ENCODE data around the gene SIVA1. TPM values are rescaled to one million over a fixed set of nuclear protein-coding genes. Genes with fewer than 3 reads are reported as not detected.

Gene SIVA1
- total and polyA plus RNA-seq, 7 experiments from 2014 or later: 61.4 to 276 (median 91.6) TPM

- Mint-ChIP-seq H3K27me3 (no peaks in the 10 kb centered on the region), H3K27ac (no peak overlapping the region), H3K4me1 (peaks cover 10 to 24% (median 13%) of the 10 kb centered on the region in 7 donors), H3K4me3 (no peak overlapping the region), H3K36me3 (peaks cover 0 to 2% (median 0%) of the 10 kb centered on the region in 5 donors), H3K9me3 (peaks cover 0 to 5% (median 0%) of the 10 kb centered on the region in 11 donors)
- no peak for DNase-seq
- CTCF ChIA-PET: interaction anchor here (1.2 kb wide), 1 partner anchor 21 kb away, joined by 3 read pairs; no protein-coding TSS in a partner anchor
- Histone ChIP-seq H3K4me1 (ENCODE audit: control insufficient read depth in 2 of 2, insufficient read depth in 2 of 2, low read length in 2 of 2) (peaks cover 13 to 18% of the 10 kb centered on the region in 2 donors), H3K27me3 (ENCODE audit: control insufficient read depth in 2 of 2, insufficient read depth in 2 of 2, low read length in 2 of 2) (no peaks in the 10 kb centered on the region), H3K36me3 (ENCODE audit: control insufficient read depth in 2 of 3, insufficient read depth in 3 of 3, low read length in 3 of 3) (no peaks in the 10 kb centered on the region), H3K9me3 (ENCODE audit: control insufficient read depth in 2 of 3, low read length in 3 of 3) (no peaks in the 10 kb centered on the region), H3K27ac (ENCODE audit: low read depth, low read length) (no peak overlapping the region), H3K4me3 (ENCODE audit: low read length) (no peak overlapping the region)
- POLR2A ChIA-PET: interaction anchor here (0.7 kb wide), 1 partner anchor 14 kb away, joined by 3 read pairs; no protein-coding TSS in a partner anchor
- no peak for ATAC-seq
- intact Hi-C loops (cut with micrococcal nuclease): no loop called here
Measured at GRCh38 chr14:104804481-104805325, 51.8 kb downstream of the SIVA1 start.

- H3K36me3 Mint-ChIP-seq: peaks cover 0 to 2% (median 0%) of the 10 kb centered on the region in 5 donors
- intact Hi-C loops (cut with micrococcal nuclease): no loop called here
- H3K4me3 Mint-ChIP-seq: no peak overlapping the region
- H3K4me1 ChIP-seq (ENCODE audit: control insufficient read depth in 2 of 2, insufficient read depth in 2 of 2, low read length in 2 of 2): peaks cover 12 to 13% of the 10 kb centered on the region in 2 donors
- CTCF ChIA-PET: no interaction called here
- H3K9me3 ChIP-seq (ENCODE audit: control insufficient read depth in 2 of 3, low read length in 3 of 3): no peaks in the 10 kb centered on the region
- H3K4me3 ChIP-seq (ENCODE audit: low read length): no peak overlapping the region
- H3K27ac ChIP-seq (ENCODE audit: low read depth, low read length): no peak overlapping the region
- H3K27me3 ChIP-seq (ENCODE audit: control insufficient read depth in 2 of 2, insufficient read depth in 2 of 2, low read length in 2 of 2): no peaks in the 10 kb centered on the region
- ATAC-seq (no peak), DNase-seq (no peak)
- no peaks in the 10 kb centered on the region for H3K36me3 ChIP-seq (ENCODE audit: control insufficient read depth in 2 of 3, insufficient read depth in 3 of 3, low read length in 3 of 3)
- H3K9me3 Mint-ChIP-seq: peaks cover 0 to 5% (median 0%) of the 10 kb centered on the region in 11 donors
- H3K4me1 Mint-ChIP-seq: peaks cover 7 to 22% (median 10%) of the 10 kb centered on the region in 7 donors
- POLR2A ChIA-PET: no interaction called here
- H3K27me3 Mint-ChIP-seq: no peaks in the 10 kb centered on the region
- H3K27ac Mint-ChIP-seq: no peak overlapping the region
Measured at GRCh38 chr14:104805326-104805678, 52.4 kb downstream of the SIVA1 start.

- peak overlapping the region in 1 of 10 donors; percentile 22 for H3K4me3 Mint-ChIP-seq
- H3K27me3 ChIP-seq (ENCODE audit: control insufficient read depth in 2 of 2, insufficient read depth in 2 of 2, low read length in 2 of 2): no peaks in the 10 kb centered on the region
- H3K27me3 Mint-ChIP-seq: no peaks in the 10 kb centered on the region
- DNase-seq: no peak
- peaks cover 7 to 22% (median 10%) of the 10 kb centered on the region in 7 donors for H3K4me1 Mint-ChIP-seq
- peaks cover 12 to 13% of the 10 kb centered on the region in 2 donors for H3K4me1 ChIP-seq (ENCODE audit: control insufficient read depth in 2 of 2, insufficient read depth in 2 of 2, low read length in 2 of 2)
- no peaks in the 10 kb centered on the region for H3K9me3 ChIP-seq (ENCODE audit: control insufficient read depth in 2 of 3, low read length in 3 of 3)
- H3K9me3 Mint-ChIP-seq: peaks cover 0 to 5% (median 0%) of the 10 kb centered on the region in 11 donors
- intact Hi-C loops (cut with micrococcal nuclease): no loop called here
- H3K36me3 Mint-ChIP-seq: peaks cover 0 to 2% (median 0%) of the 10 kb centered on the region in 5 donors
- CTCF ChIA-PET: no interaction called here
- H3K27ac ChIP-seq (ENCODE audit: low read depth, low read length): no peak overlapping the region
- no peak for ATAC-seq
- POLR2A ChIA-PET: no interaction called here
- H3K27ac Mint-ChIP-seq: peak overlapping the region in 3 of 9 donors; percentile 39 to 61 (median 43)
- no peak overlapping the region for H3K4me3 ChIP-seq (ENCODE audit: low read length)
- no peaks in the 10 kb centered on the region for H3K36me3 ChIP-seq (ENCODE audit: control insufficient read depth in 2 of 3, insufficient read depth in 3 of 3, low read length in 3 of 3)
Measured at GRCh38 chr14:104805941-104806624, 53.1 kb downstream of the SIVA1 start.

GRCh38 chr14:104806625-104807465 lies 53.9 kb downstream of the SIVA1 start:
- Mint-ChIP-seq H3K36me3 (peaks cover 0 to 2% (median 0%) of the 10 kb centered on the region in 5 donors), H3K4me3 (peak overlapping the region in 1 of 10 donors; percentile 22), H3K4me1 (peaks cover 6 to 22% (median 7%) of the 10 kb centered on the region in 7 donors), H3K27ac (peak overlapping the region in 3 of 9 donors; percentile 43 to 70 (median 61)), H3K27me3 (no peaks in the 10 kb centered on the region), H3K9me3 (peaks cover 0 to 5% (median 0%) of the 10 kb centered on the region in 11 donors)
- Histone ChIP-seq H3K27me3 (ENCODE audit: control insufficient read depth in 2 of 2, insufficient read depth in 2 of 2, low read length in 2 of 2) (no peaks in the 10 kb centered on the region), H3K36me3 (ENCODE audit: control insufficient read depth in 2 of 3, insufficient read depth in 3 of 3, low read length in 3 of 3) (no peaks in the 10 kb centered on the region), H3K4me3 (ENCODE audit: low read length) (no peak overlapping the region), H3K4me1 (ENCODE audit: control insufficient read depth in 2 of 2, insufficient read depth in 2 of 2, low read length in 2 of 2) (peaks cover 5 to 8% of the 10 kb centered on the region in 2 donors), H3K9me3 (ENCODE audit: control insufficient read depth in 2 of 3, low read length in 3 of 3) (no peaks in the 10 kb centered on the region), H3K27ac (ENCODE audit: low read depth, low read length) (no peak overlapping the region)
- ChIA-PET CTCF (no interaction called here), POLR2A (no interaction called here)
- no peak for DNase-seq
- no peak for ATAC-seq
- intact Hi-C loops (cut with micrococcal nuclease): no loop called here

GRCh38 chr14:104808456-104808855 lies 55.5 kb downstream of the SIVA1 start:
- ATAC-seq: no peak
- H3K27me3 Mint-ChIP-seq: no peaks in the 10 kb centered on the region
- no peaks in the 10 kb centered on the region for H3K36me3 ChIP-seq (ENCODE audit: control insufficient read depth in 2 of 3, insufficient read depth in 3 of 3, low read length in 3 of 3)
- no peaks in the 10 kb centered on the region for H3K9me3 ChIP-seq (ENCODE audit: control insufficient read depth in 2 of 3, low read length in 3 of 3)
- ChIA-PET POLR2A (no interaction called here), CTCF (no interaction called here)
- no peaks in the 10 kb centered on the region for H3K4me1 ChIP-seq (ENCODE audit: control insufficient read depth in 2 of 2, insufficient read depth in 2 of 2, low read length in 2 of 2)
- H3K4me3 ChIP-seq (ENCODE audit: low read length): no peak overlapping the region
- DNase-seq: no peak
- intact Hi-C loops (cut with micrococcal nuclease): no loop called here
- no peak overlapping the region for H3K27ac Mint-ChIP-seq
- H3K27ac ChIP-seq (ENCODE audit: low read depth, low read length): no peak overlapping the region
- H3K9me3 Mint-ChIP-seq: peaks cover 0 to 5% (median 0%) of the 10 kb centered on the region in 11 donors
- H3K4me3 Mint-ChIP-seq: no peak overlapping the region
- peaks cover 0 to 2% (median 0%) of the 10 kb centered on the region in 5 donors for H3K36me3 Mint-ChIP-seq
- peaks cover 2 to 11% (median 7%) of the 10 kb centered on the region in 7 donors for H3K4me1 Mint-ChIP-seq
- no peaks in the 10 kb centered on the region for H3K27me3 ChIP-seq (ENCODE audit: control insufficient read depth in 2 of 2, insufficient read depth in 2 of 2, low read length in 2 of 2)

All from naive thymus-derived CD4-positive, alpha-beta T cell (primary cell).